Endodermal cell (in vitro differentiated cells): Measurements from ENCODE around the gene HCFC1. TPM values are rescaled to one million over a fixed set of nuclear protein-coding genes. Genes with fewer than 3 reads are reported as not detected.

Source experiments
- DNase-seq: peaks from one replicate; pipeline ENCODE4 v3.0.0-alpha.2; 2017
- H3K27ac ChIP-seq: 2 replicates; pipeline ENCODE4 v1.5.1; 2013; ENCODE audit warnings: mild to moderate bottlenecking, low read depth, low read length, moderate library complexity
- H3K27me3 ChIP-seq: 2 replicates; pipeline ENCODE4 v1.6.1; 2013; ENCODE audit warnings: mild to moderate bottlenecking, low read length, moderate library complexity; ENCODE audit not compliant: insufficient read depth, control insufficient read depth, poor library complexity, severe bottlenecking
- H3K36me3 ChIP-seq: 2 replicates; pipeline ENCODE4 v1.7.0; 2013; ENCODE audit warnings: mild to moderate bottlenecking, low read length, moderate library complexity; ENCODE audit not compliant: control insufficient read depth, insufficient read depth
- H3K4me1 ChIP-seq: one replicate; pipeline ENCODE4 v1.7.0; 2013; ENCODE audit warnings: low read length; ENCODE audit not compliant: control insufficient read depth, insufficient read depth
- H3K4me3 ChIP-seq: 2 replicates; pipeline ENCODE4 v1.5.1; 2013; ENCODE audit warnings: mild to moderate bottlenecking, low read length, moderate library complexity
- H3K9ac ChIP-seq: 2 replicates; pipeline ENCODE4 v1.6.1; 2013; ENCODE audit warnings: mild to moderate bottlenecking, low read length, moderate library complexity; ENCODE audit not compliant: poor library complexity, severe bottlenecking; ENCODE audit errors: extremely low read depth
- H3K9me3 ChIP-seq: 2 replicates; pipeline ENCODE4 v1.6.1; 2013; ENCODE audit warnings: mild to moderate bottlenecking, low read length, moderate library complexity; ENCODE audit not compliant: control insufficient read depth
- H3K27ac Mint-ChIP-seq: 2 replicates; pipeline ENCODE4 v1.8.0; 2020; ENCODE audit warnings: mixed read lengths
- H3K27me3 Mint-ChIP-seq: 2 replicates; pipeline ENCODE4 v1.8.0; 2021; ENCODE audit warnings: mild to moderate bottlenecking, mixed read lengths; ENCODE audit not compliant: insufficient read depth
- H3K36me3 Mint-ChIP-seq: 2 replicates; pipeline ENCODE4 v1.8.0; 2020; ENCODE audit warnings: low read depth, mixed read lengths
- H3K4me1 Mint-ChIP-seq: 2 replicates; pipeline ENCODE4 v1.8.0; 2020; ENCODE audit warnings: mixed read lengths
- H3K4me3 Mint-ChIP-seq: 2 replicates; pipeline ENCODE4 v1.8.0; 2020; ENCODE audit warnings: mild to moderate bottlenecking, moderate library complexity, mixed read lengths
- H3K9me3 Mint-ChIP-seq: 2 replicates; pipeline ENCODE4 v1.8.0; 2020; ENCODE audit warnings: mild to moderate bottlenecking, mixed read lengths
- WGBS, 2 experiments: methylation state at CpG; one replicate each; pipeline versions ENCODE4 v1.1.5 to v1.1.7; 2013; ENCODE audit warnings: missing lambda C conversion rate in 2 of 2, mixed read lengths in 1 of 2; ENCODE audit not compliant: insufficient coverage in 1 of 2, insufficient read length in 1 of 2; 5-methylcytosine and 5-hydroxymethylcytosine counted together
- total RNA-seq, 2 donors: library from RNA; stranded (reverse); fragmentation: NEBNext Ultra II Directional in 1 of 2; extraction: Animal tissue kit (Norgen Biotek cat#: 25700) in 1 of 2; gene quantifications; 2 replicates in 1 of 2; 3 replicates in 1 of 2; pipeline ENCODE4 v1.2.1, GENCODE V29; 2021
- TF ChIP-seq, protein P1 (sequence below): fragments of 200-600 bp; sonication (generic); conservative IDR thresholded peaks from 2 replicates; pipeline ENCODE4 v1.5.0; 2021; ENCODE audit warnings: antibody characterized with exemption, mild to moderate bottlenecking

HCFC1 gene
- total RNA-seq, 2 donors from 2014 or later: 93.4 to 112 TPM

DNA sequence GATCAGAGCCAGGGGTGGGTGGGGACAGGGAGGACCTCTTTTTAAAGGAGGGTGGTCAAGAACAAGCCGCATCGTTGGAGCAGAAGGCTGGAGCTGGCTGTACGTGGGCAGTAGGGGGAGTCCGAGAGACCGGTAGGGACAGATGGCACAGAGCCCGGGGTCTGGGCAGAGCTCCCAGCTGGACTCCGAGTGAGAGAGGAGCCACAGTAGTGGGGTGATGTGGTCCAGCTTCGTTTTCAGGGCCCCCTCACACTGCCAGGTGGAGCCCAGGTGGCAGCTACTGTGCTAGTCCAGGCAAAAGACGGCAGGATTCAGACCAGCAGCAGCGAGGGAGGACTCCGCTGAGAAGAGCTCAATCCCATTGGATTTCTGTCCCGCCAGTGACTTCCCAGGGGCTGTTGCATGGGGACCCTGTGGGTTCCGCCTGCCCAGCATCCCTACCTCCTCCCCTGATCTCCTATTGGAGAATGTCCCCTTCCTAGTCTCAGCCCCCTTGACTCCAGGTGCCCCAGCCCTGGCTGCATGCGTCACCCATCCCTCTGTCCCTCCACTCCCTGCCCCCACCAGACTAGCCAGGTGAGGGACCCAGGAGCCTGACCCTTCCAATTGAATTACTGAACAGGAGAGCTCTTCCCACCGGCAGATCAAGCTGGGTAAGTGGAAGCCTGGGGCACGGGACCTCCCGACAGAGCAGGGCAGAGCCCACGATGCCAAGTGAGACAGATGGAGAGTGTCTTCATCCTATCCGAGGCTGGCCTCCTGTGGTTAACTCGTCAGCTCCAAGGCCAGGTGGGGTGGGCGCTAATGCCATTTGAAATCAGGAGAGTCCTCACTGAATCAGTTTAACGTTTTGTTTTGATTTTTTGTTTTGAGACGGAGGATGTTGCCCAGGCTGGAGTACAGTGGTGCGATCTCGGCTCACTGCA lies 48.4 kb downstream of the HCFC1 start:
- Histone ChIP-seq H3K36me3 (no peaks in the 10 kb centered on the region), H3K27me3 (no peaks in the 10 kb centered on the region), H3K27ac (no peak overlapping the region), H3K9me3 (no peaks in the 10 kb centered on the region), H3K9ac (no peak overlapping the region), H3K4me1 (no peaks in the 10 kb centered on the region), H3K4me3 (no peak overlapping the region)
- TF ChIP-seq, protein P1, sequence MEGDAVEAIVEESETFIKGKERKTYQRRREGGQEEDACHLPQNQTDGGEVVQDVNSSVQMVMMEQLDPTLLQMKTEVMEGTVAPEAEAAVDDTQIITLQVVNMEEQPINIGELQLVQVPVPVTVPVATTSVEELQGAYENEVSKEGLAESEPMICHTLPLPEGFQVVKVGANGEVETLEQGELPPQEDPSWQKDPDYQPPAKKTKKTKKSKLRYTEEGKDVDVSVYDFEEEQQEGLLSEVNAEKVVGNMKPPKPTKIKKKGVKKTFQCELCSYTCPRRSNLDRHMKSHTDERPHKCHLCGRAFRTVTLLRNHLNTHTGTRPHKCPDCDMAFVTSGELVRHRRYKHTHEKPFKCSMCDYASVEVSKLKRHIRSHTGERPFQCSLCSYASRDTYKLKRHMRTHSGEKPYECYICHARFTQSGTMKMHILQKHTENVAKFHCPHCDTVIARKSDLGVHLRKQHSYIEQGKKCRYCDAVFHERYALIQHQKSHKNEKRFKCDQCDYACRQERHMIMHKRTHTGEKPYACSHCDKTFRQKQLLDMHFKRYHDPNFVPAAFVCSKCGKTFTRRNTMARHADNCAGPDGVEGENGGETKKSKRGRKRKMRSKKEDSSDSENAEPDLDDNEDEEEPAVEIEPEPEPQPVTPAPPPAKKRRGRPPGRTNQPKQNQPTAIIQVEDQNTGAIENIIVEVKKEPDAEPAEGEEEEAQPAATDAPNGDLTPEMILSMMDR: peak; percentile 50
- Mint-ChIP-seq H3K4me1 (peaks cover 4% of the 10 kb centered on the region), H3K4me3 (no peak overlapping the region), H3K9me3 (peaks cover 71% of the 10 kb centered on the region), H3K27ac (no peak overlapping the region), H3K36me3 (peaks cover 16% of the 10 kb centered on the region), H3K27me3 (no peaks in the 10 kb centered on the region)
- no peak for DNase-seq
- 84 to 88% methylated on average over 6 to 23 of the region's 25 CpGs for WGBS, 2 experiments

DNA sequence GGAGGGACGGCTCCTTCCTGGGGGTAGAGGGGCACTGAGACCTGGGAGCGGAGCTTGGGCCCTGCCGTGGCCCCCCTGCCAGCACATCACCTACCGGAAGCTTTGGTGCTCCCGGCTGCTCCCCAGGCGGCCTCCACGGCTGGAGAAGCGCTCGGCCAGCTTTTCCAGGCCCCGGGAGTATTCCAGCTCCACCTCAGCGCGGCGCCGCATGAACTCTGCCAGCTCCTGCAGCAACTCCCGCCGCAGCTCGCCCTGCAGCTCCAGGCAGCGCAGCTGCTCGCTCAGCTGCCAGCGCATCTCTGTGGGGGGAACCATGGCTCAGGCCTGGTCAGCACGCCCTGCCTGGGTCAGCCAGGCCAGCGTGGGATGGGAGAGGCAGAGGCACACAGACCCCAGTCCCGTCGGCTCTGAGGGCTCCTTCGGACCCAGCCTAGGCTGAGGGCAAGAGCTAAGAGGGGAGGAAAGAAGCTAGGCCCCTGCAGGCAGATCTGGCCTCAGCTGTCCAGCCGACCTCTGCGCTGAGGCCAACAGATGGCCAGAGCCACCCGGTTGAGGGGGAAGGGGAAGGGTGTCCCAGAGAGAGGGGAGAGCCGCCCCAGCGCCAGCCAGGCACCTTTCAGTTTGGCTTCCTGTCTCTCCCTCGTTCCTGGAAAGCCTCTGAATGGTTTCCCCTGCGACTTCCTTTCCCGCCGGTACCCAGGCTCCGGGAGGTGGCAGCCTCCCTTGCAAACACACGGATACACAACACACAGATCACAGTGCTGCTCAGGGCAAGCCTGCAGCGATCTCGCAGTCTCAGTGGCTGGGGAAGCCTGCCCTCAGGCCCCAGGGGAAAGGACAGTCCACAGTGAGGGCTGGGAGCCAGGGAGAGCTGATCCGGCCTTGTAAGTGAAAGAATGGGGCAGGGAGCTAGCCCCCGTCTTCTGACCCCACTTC lies 49.8 kb downstream of the HCFC1 start:
- no peak overlapping the region for H3K27ac ChIP-seq
- no peak overlapping the region for H3K27ac Mint-ChIP-seq
- H3K36me3 Mint-ChIP-seq: peaks cover 24% of the 10 kb centered on the region
- WGBS, 2 experiments: 88 to 93% methylated on average over 3 to 37 of the region's 40 CpGs
- TF ChIP-seq, protein P1: no peak
- H3K4me3 ChIP-seq: no peak overlapping the region
- no peaks in the 10 kb centered on the region for H3K9me3 ChIP-seq
- H3K4me1 ChIP-seq: no peaks in the 10 kb centered on the region
- H3K36me3 ChIP-seq: no peaks in the 10 kb centered on the region
- peaks cover 4% of the 10 kb centered on the region for H3K4me1 Mint-ChIP-seq
- H3K4me3 Mint-ChIP-seq: no peak overlapping the region
- no peaks in the 10 kb centered on the region for H3K27me3 Mint-ChIP-seq
- no peak overlapping the region for H3K9ac ChIP-seq
- H3K9me3 Mint-ChIP-seq: peaks cover 69% of the 10 kb centered on the region
- H3K27me3 ChIP-seq: no peaks in the 10 kb centered on the region
- DNase-seq: no peak

DNA sequence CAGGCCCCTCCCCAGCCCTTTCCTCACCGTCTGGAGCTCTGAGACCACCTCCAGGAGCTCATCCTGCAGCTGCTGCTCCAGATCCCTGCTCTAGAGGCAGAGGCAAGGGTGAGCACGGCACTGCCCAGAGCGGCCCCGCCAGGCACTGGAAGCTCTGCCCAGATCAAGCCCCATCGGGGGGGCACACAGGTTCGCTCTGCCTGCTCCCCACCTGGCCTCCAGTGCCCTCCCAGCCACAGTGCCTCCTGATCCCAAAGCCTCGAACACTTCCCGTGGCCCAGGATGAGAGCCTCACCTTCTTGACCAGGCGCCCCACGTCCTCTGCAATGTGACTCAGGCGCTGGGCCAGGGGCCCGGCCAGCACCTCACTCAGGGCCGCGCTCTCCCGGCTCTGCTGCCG lies 50.5 kb downstream of the HCFC1 start:
- H3K4me3 Mint-ChIP-seq: no peak overlapping the region
- no peaks in the 10 kb centered on the region for H3K27me3 Mint-ChIP-seq
- Histone ChIP-seq H3K9ac (no peak overlapping the region), H3K9me3 (no peaks in the 10 kb centered on the region), H3K27ac (no peak overlapping the region), H3K27me3 (no peaks in the 10 kb centered on the region), H3K4me3 (no peak overlapping the region), H3K36me3 (no peaks in the 10 kb centered on the region), H3K4me1 (no peaks in the 10 kb centered on the region)
- H3K9me3 Mint-ChIP-seq: peaks cover 74% of the 10 kb centered on the region
- no peak for DNase-seq
- H3K4me1 Mint-ChIP-seq: peaks cover 4% of the 10 kb centered on the region
- TF ChIP-seq, protein P1: no peak
- peaks cover 27% of the 10 kb centered on the region for H3K36me3 Mint-ChIP-seq
- 93 to 95% methylated on average over 6 to 16 of the region's 16 CpGs for WGBS, 2 experiments
- H3K27ac Mint-ChIP-seq: no peak overlapping the region
